GM12801 (cell line): ENCODE results near the gene TMEM154.

Experiments used
- CTCF ChIP-seq: IDR thresholded peaks from one replicate; pipeline ENCODE4 v1.5.1; 2011; ENCODE audit warnings: control low read depth; ENCODE audit not compliant: insufficient read length; ENCODE audit errors: extremely low read depth

TMEM154 gene

GRCh38 chr4:152651473-152652060 is 28.2 kb downstream of the TMEM154 start:
- TF ChIP-seq CTCF: no peak

GRCh38 chr4:152646221-152646620 is 33.6 kb downstream of the TMEM154 start:
- TF ChIP-seq CTCF: no peak

GRCh38 chr4:152644130-152644529 is 35.7 kb downstream of the TMEM154 start:
- TF ChIP-seq CTCF: no peak

GRCh38 chr4:152643153-152644035 is 36.4 kb downstream of the TMEM154 start:
- TF ChIP-seq CTCF: no peak

- no peak for TF ChIP-seq CTCF
These were observed 39.5 kb downstream of the TMEM154 start for GRCh38 chr4:152640058-152640921.

- no peak for TF ChIP-seq CTCF
These were observed 43.9 kb downstream of the TMEM154 start for GRCh38 chr4:152635851-152636250.
